Bone marrow (tissue), 2 donors: ENCODE measurements around the gene PPFIA4.

Experiments used
- DNase-seq, 2 donors: peaks; one replicate each; lab custom pipeline; 2025; lab: John Stamatoyannopoulos, UW

PPFIA4 gene

GRCh38 chr1:203126866-203127665 is 100.8 kb downstream of the PPFIA4 start:
- no peak for DNase-seq

- DNase-seq = no peak
These were observed 101.6 kb downstream of the PPFIA4 start, which contains the start of gene ADORA1 for GRCh38 chr1:203127666-203128430. Gene ADORA1, plus strand, starts transcription at chr1:203127726. Its CDS starts 1,116 bp downstream, at chr1:203128842.

GRCh38 chr1:203128431-203128715 is 102.1 kb downstream of the PPFIA4 start:
- DNase-seq = no peak
